GM12865 (cell line): Measurements from ENCODE around the gene FBXO15.

Experiments
- DNase-seq: peaks from one replicate; pipeline ENCODE4 v3.0.0; 2010; ENCODE audit warnings: low read depth
- H3K4me3 ChIP-seq: 2 replicates; pipeline ENCODE4 v1.5.1; 2011; ENCODE audit warnings: mild to moderate bottlenecking, low read depth, low read length, control low read depth
- CTCF ChIP-seq: IDR thresholded peaks from 2 replicates; pipeline ENCODE4 v1.5.1; 2011; ENCODE audit warnings: low read length, control low read depth, low read depth, inconsistent platforms; ENCODE audit not compliant: insufficient read depth; ENCODE audit errors: missing control alignments

The FBXO15 gene

GRCh38 chr18:74110149-74110548, 37.5 kb downstream of the FBXO15 start:
- no peak overlapping the region for H3K4me3 ChIP-seq
- no peak for TF ChIP-seq CTCF
- DNase-seq, result no peak

- TF ChIP-seq CTCF, result no peak
- no peak overlapping the region for H3K4me3 ChIP-seq
- no peak for DNase-seq
Observed at GRCh38 chr18:74108460-74108859, 39.2 kb downstream of the FBXO15 start.

- no peak for DNase-seq
- TF ChIP-seq CTCF, result no peak
- H3K4me3 ChIP-seq, result no peak overlapping the region
Observed at GRCh38 chr18:74097803-74098202, 49.8 kb downstream of the FBXO15 start.

- DNase-seq, result no peak
Observed at GRCh38 chr18:74092922-74093321, 54.7 kb downstream of the FBXO15 start.

GRCh38 chr18:74084184-74084855, 63.3 kb downstream of the FBXO15 start:
- H3K4me3 ChIP-seq, result no peak overlapping the region
- no peak for DNase-seq
- TF ChIP-seq CTCF, result no peak

More at GRCh38 chr18:74092922-74093321, 54.7 kb downstream of the FBXO15 start:
- H3K4me3 ChIP-seq, result no peak overlapping the region
- TF ChIP-seq CTCF, result no peak

- DNase-seq, result no peak
- no peak for TF ChIP-seq CTCF
- no peak overlapping the region for H3K4me3 ChIP-seq
Observed at GRCh38 chr18:74083557-74083952, 64.1 kb downstream of the FBXO15 start.

GRCh38 chr18:74082742-74083556, 64.7 kb downstream of the FBXO15 start:
- DNase-seq, result no peak
- TF ChIP-seq CTCF, result no peak
- no peak overlapping the region for H3K4me3 ChIP-seq
